Stimulated activated naive CD8-positive, alpha-beta T cell treated with anti-CD3 and anti-CD28 coated beads, Interleukin-15, Interleukin-2, amounts not matched to agents 100 ng/mL and 50 ng/mL, for 24 hours (primary cell): ENCODE measurements around the gene GAL3ST2.
"Not testable (repeated sequence)": the region's sequence is repeated elsewhere in the genome, so short reads cannot be mapped to it uniquely, and the experiment has no call there.

Source experiments
- H3K27ac Mint-ChIP-seq: one replicate; pipeline ENCODE4 v1.8.0; 2021; ENCODE audit warnings: mild to moderate bottlenecking, mixed read lengths
- H3K27me3 Mint-ChIP-seq: one replicate; pipeline ENCODE4 v1.8.0; 2021; ENCODE audit warnings: mixed read lengths
- H3K36me3 Mint-ChIP-seq: one replicate; pipeline ENCODE4 v1.8.0; 2021; ENCODE audit warnings: low read depth, mixed read lengths
- H3K4me1 Mint-ChIP-seq: one replicate; pipeline ENCODE4 v1.8.0; 2021; ENCODE audit warnings: low read depth, mixed read lengths
- H3K4me3 Mint-ChIP-seq: one replicate; pipeline ENCODE4 v1.8.0; 2021; ENCODE audit warnings: mild to moderate bottlenecking, mixed read lengths
- H3K9me3 Mint-ChIP-seq: one replicate; pipeline ENCODE4 v1.8.0; 2021; ENCODE audit warnings: mixed read lengths

GAL3ST2 gene

DNA sequence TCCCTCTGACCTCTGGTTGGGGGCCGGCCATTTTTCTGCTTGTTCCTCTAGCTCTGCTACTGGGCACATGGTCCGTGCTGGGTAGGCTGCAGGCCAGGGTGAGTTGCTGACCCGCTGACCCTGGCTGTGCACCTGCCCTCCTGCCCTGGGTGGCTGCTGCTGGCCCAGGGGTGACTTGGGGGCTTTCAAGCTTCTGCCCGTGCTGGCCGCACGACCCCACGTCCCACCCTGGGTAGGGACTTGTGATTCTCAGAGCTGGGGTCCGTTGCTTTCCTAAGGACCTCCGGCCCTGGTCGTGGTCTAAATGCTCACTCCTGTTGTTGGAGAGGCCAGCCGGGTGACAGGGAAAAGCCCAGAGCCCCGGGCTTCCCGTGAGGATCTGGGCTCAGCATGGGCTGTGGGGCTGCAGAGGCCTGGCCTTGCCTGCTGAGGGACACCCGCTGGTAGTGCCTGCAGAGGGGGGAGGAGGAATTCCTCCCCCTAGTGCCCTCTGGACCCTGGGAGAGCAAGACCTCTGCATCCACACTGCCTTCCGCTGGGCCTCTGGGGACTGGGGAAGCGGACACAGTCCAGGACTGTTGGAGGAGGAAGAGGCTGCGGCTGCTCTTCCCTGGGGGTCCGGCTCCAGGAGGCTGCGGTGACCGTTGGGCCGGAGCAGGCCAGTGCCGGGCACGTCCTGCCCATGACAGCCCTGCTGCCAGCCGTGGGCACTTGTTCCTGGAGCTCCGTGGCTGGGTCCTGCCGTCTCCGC lies 6.3 kb upstream of the GAL3ST2 start:
- Mint-ChIP-seq H3K27ac (no peak overlapping the region), H3K4me1 (peaks cover 7% of the 10 kb centered on the region), H3K36me3 (no peaks in the 10 kb centered on the region), H3K9me3 (no peaks in the 10 kb centered on the region), H3K27me3 (no peaks in the 10 kb centered on the region), H3K4me3 (no peak overlapping the region)

DNA sequence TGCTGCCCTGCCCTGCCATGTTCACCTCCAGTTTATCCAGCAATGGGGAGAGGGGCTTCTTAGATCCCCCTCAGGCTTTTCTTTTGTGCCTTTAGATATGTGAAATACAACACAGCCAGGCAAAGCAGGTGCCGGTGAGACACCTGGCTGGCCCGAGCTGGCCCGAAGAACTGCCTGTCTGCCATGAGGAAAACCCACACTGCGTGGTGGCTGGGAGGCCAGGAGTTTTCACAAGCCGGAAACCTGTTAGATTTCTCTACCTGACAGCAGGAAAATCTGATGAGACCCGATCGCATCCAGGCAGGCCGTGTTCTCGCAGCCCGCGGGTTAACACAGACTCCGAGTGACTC lies 5.7 kb upstream of the GAL3ST2 start:
- no peak overlapping the region for H3K27ac Mint-ChIP-seq
- peaks cover 7% of the 10 kb centered on the region for H3K4me1 Mint-ChIP-seq
- H3K27me3 Mint-ChIP-seq, result no peaks in the 10 kb centered on the region
- no peaks in the 10 kb centered on the region for H3K36me3 Mint-ChIP-seq
- no peaks in the 10 kb centered on the region for H3K9me3 Mint-ChIP-seq
- no peak overlapping the region for H3K4me3 Mint-ChIP-seq

DNA sequence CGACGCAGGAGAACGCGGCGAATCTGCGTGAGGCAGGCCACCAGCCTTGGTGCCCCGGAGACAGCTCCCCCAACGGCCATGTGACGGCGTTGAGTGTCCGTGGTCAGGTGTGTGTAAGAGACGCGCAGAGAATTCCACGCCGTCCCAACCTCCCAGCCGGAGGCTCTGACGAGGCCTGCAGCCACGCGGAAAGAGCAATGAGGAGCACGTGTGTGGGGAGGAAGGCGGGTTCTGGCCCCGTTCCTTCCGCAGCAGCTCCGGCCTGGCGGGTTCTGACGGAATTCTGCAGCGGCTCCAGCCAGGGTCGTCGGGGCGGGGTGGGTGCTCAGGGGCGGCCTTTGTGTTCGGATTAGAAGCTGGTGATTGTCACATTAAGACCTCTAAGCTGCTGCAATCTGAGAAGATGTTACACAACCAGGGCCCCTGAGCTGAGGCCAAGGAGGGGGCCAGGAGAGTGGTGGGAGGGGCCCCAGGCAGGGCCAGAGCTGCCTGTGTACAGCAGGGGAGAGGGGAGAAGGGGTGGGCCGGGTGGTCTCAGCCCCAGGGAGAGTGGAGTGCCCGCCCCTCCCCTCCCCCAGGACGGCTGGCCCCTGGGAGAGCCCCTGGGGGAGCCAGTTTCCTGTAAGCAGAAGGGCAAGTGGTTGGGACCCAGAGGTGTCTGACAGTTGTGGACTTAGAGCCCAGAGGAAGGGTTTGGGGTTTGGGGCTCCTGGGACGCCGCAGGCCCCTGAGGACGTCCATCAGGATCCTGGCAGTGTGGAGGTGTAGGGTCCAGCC lies 5.1 kb upstream of the GAL3ST2 start:
- no peaks in the 10 kb centered on the region for H3K9me3 Mint-ChIP-seq
- H3K36me3 Mint-ChIP-seq, result no peaks in the 10 kb centered on the region
- no peaks in the 10 kb centered on the region for H3K27me3 Mint-ChIP-seq
- H3K4me1 Mint-ChIP-seq, result peaks cover 7% of the 10 kb centered on the region
- H3K4me3 Mint-ChIP-seq, result no peak overlapping the region
- no peak overlapping the region for H3K27ac Mint-ChIP-seq

DNA sequence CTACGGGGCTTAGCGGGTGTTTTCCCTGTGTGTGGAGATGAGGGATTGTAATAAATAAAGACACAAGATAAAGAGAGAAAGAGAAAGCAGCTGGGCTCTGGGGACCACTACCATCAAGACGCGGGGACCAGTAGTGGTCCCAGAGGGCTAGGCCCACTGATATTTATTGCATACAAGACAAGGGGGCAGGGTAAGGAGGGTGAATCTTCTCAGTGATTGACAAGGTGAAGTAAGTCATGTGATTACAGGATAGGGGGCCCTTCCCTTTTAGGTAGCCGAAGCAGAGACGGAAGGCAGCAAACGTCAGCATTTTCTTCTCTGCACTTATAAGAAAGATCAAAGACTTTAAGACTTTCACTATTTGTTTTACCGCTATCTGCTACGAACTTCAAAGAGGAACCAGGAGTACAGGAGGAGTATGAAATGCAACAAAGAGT lies 4.5 kb upstream of the GAL3ST2 start:
- peak overlapping the region; percentile 7 for H3K4me3 Mint-ChIP-seq
- peaks cover 7% of the 10 kb centered on the region for H3K4me1 Mint-ChIP-seq
- no peak overlapping the region for H3K27ac Mint-ChIP-seq
- H3K9me3 Mint-ChIP-seq, result no peaks in the 10 kb centered on the region
- H3K36me3 Mint-ChIP-seq, result no peaks in the 10 kb centered on the region
- no peaks in the 10 kb centered on the region for H3K27me3 Mint-ChIP-seq

DNA sequence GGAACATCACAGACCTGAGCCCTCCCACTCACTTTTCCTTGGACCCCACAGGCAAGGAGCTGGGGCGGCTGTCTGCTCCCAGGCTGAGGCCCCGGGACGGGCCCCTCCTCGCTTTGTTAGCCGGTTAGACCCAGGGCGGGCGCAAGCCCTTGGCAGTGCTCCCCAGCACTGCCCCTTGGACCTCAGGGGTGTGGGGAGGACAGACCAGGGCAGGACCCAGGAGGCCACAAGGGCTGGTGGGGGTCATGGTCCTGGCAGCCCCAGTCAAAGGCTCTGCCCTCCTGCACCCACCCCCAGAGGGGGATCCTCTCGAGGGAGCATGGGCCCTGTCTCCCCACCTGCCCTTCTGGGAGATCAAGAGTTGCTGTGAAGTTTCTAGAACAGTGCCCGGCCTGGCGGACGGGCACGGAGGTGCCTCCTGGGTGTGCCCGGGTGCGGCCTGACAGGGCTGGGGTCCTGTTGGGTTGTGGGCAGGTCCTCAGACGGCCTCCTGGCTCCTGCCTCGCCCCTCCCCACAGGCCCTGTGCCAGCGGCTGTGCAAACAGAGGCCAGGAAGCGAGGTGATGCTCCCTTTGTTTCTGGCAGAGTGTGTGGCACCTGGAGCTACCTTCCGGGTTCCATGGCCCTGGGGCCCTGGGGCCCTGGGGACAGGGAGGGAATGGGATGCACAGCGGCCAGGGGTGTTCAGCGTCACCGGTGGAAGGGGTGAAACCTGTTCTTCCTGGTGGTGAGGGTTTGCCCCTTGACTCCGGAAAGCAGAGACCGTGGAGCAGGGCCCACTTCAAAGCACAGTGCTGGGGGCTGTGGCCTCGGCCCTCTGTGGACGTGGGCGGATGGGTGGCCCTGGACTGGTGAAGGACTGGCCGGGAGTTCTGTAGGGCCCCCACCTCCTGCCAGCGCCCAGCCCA lies 2.9 kb upstream of the GAL3ST2 start:
- H3K4me3 Mint-ChIP-seq, result no peak overlapping the region
- no peaks in the 10 kb centered on the region for H3K27me3 Mint-ChIP-seq
- H3K4me1 Mint-ChIP-seq, result peaks cover 7% of the 10 kb centered on the region
- no peak overlapping the region for H3K27ac Mint-ChIP-seq
- H3K9me3 Mint-ChIP-seq, result no peaks in the 10 kb centered on the region
- no peaks in the 10 kb centered on the region for H3K36me3 Mint-ChIP-seq

DNA sequence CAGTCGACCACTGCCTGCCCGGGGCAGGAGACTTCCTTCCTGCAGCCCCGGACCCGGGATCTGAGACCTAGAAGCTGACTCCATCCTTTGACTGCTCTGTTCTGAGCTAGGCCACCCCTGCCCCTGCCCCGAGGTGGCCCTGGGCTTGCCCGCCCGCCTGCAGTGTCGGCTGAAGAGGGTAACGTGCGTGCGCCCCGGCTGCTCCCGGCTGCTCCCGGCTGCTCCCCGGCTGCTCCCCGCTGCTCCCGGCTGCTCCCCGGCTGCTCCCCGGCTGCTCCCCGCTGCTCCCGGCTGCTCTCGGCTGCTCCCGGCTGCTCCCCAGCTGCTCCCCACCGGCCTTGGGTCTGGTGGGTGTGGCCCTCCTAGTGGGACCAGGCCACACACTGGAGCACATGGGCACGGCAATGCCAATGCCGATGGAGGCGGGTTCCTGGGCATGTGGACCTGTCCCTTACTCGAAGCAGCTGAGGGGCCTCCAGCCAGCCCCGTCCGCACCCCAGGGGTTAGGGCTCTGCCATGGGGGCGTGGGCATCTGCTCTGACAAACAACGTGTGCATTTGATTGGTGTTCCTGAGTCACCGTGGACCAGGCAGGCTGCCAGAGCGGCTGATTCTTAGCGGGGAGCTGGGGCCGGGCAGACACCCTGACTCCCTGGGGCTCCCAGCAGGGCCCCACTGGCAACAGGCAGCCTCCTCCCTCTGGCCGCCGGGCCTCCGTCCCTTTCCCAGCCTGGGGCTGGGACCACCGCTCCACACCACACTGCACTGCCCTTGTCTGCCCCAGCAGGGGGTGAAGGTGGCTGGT lies 2.0 kb upstream of the GAL3ST2 start:
- no peak overlapping the region for H3K27ac Mint-ChIP-seq
- H3K4me3 Mint-ChIP-seq, result no peak overlapping the region
- no peaks in the 10 kb centered on the region for H3K36me3 Mint-ChIP-seq
- H3K27me3 Mint-ChIP-seq, result no peaks in the 10 kb centered on the region
- peaks cover 7% of the 10 kb centered on the region for H3K4me1 Mint-ChIP-seq
- H3K9me3 Mint-ChIP-seq, result no peaks in the 10 kb centered on the region

DNA sequence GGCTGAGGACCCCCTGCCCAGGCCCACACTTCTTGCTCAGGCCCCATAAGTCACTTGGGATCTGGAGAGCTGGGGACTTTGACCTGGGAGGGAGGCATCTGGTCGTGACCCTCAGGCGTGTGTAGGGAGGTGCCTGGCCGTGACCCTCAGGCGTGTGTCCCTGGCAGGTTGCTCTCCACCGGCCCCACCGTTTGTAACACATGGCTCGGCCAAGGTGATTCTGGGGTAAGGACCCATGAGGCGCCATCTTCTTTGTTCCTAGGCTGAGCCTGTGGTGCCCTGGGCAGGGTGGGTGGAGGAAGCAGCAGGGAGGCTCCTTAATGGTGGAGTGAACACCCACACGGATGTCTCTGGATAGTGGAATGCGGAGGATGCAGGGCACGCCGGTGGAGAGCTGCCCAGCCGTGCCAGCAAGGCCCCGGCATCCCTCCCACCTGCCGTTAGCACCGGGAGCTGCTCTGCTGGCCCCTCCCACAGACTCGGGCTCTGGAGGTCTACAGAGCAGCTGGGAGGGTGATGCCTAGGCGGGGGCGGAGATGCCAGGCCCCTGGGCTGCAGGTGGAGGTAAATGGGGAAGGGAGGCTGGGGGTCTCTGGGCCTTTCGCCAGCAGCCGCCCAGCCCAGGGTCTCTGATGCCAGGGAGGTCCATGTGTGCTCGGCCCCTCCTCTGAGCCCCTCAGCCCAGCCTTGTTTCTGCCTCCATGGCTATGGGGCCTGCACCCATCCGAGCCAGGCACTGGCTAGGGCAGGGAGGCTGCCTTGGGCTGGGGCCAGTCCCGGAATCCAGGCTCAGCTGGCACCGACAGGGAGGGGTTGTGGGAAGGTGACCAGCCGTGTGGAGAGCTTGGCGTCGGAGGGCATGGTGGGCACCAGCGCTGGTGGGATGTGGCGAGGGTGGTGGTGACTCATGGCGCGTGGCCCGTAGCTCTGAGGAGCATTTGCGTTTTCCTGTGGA lies 1.1 kb upstream of the GAL3ST2 start:
- H3K27me3 Mint-ChIP-seq, result no peaks in the 10 kb centered on the region
- no peaks in the 10 kb centered on the region for H3K9me3 Mint-ChIP-seq
- no peak overlapping the region for H3K27ac Mint-ChIP-seq
- no peaks in the 10 kb centered on the region for H3K36me3 Mint-ChIP-seq
- peaks cover 7% of the 10 kb centered on the region for H3K4me1 Mint-ChIP-seq
- no peak overlapping the region for H3K4me3 Mint-ChIP-seq

DNA sequence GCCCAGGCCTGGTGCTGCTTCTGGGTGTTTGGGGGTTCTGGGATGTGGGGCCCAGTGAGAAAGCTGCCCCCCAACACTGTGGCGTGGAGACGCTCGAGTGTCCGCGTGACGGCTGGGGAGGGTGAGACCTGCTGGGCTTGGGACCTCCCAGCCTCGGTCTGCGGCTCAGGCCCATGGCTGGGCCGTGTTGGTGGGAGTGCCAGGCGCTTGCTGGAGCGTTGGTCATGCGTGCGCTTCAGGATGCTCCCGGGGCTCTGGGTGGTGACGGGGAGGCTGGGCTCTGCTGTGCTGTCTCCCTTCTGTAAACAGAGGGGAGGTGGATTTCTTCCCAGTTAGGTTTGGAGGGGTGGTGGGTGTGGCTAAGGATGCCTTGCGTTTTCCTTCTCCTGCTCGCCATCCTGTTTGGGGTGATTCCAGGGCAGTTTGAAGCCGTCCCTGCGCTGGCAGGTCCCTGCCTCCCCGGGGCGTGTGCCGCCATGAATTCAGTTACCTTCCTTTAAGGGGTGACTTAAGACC lies 606 bp downstream of the GAL3ST2 start:
- peaks cover 7% of the 10 kb centered on the region for H3K9me3 Mint-ChIP-seq
- peaks cover 1% of the 10 kb centered on the region for H3K4me1 Mint-ChIP-seq
- H3K27me3 Mint-ChIP-seq, result no peaks in the 10 kb centered on the region
- H3K4me3 Mint-ChIP-seq, result no peak overlapping the region
- H3K36me3 Mint-ChIP-seq, result peaks cover 6% of the 10 kb centered on the region
- no peak overlapping the region for H3K27ac Mint-ChIP-seq

DNA sequence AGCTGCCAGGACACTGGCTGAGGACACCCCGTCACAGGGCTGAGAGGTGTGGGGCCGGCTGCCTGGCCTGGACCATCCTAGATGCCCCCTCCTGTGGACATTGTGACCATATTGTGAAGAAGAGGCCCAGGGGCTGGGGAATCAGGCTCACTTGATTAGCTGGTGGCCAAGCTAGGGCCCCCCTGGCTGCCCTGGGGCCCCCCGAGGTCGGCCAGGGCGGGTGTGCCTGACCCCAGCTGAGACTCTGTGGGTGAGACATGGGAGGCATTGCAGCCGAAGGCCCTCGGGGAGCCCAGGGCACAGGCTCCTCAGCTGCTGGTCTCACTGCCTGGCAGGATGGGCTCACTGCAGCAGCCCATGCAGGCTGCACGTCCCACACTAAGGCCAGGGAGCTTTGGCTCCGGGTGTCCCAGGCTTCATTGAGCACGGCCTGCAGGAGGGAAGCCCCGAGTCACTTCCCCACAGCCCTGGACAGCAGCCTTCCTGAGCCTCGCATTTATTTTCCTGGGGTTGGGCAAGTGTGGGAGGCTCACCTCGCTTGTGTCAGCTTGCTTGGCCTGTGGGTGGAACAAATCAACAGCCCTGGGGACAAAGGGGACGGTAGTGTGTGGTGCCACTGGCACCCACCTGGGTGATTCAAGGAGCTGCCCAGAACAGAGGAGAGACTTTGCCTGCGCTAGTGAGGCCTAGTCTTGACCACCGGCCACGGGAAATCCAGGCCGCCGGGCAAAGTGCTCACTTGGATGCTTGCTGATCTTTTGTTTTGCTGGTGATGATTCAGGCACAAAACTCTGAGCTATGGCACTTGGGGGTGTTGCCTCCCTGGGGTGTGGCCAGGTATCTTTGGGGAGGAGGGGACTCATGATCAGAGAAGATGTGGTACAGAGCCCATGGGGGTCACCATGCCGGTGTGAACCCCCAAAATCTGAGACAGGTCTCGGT lies 1.3 kb downstream of the GAL3ST2 start:
- Mint-ChIP-seq H3K4me3 (no peak overlapping the region), H3K36me3 (peaks cover 6% of the 10 kb centered on the region), H3K4me1 (no peaks in the 10 kb centered on the region), H3K9me3 (peaks cover 7% of the 10 kb centered on the region), H3K27me3 (no peaks in the 10 kb centered on the region), H3K27ac (no peak overlapping the region)

DNA sequence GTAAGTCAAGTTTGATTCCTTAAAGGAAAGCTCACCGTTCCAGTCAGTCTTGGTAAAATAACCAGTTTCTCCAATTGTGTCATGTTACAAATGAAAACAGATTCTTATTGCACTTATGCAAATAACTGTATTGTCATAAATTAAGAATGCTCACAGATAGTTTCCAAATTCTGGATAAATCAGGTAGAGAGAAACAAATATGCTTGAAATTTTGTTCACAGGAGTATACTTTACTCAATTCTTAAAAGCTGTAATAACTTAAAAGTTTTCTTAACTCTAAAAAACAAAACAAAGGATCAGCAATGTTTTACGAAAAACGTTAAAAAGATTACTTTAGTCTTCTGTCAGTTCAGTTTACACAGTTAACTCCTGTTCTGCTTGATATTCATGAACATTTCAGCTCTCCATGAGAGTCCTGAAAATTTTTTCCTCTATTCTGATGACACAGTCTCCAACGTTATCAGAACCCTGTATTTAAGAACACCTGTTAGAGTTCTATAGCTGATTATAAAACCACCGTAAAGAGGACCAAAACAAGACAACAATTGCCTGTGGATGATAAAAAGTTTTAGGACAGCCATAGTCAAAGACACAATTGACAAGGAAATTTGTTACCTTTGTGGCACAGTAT lies 4.4 kb downstream of the GAL3ST2 start:
- no peaks in the 10 kb centered on the region for H3K27me3 Mint-ChIP-seq

DNA sequence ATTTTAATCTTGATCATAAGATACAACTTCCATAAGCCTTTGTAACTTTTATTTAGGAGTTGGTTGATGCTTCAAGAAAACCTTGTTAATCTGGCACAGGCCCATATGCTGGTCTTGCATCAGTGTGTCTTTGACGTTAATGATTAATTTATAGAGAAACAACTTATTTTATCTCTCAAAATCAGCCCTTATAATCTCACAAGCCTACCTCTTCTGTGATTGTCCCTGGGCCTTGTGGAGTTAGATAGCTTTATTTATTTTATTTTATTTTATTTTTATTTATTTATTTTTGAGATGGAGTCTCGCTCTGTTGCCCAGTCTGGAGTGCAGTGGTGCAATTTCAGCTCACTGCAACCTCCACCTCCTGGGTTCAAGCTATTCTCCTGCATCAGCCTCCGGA lies 5.4 kb downstream of the GAL3ST2 start:
- H3K36me3 Mint-ChIP-seq, H3K27me3 Mint-ChIP-seq, H3K4me1 Mint-ChIP-seq, H3K4me3 Mint-ChIP-seq, H3K27ac Mint-ChIP-seq, H3K9me3 Mint-ChIP-seq: not testable (repeated sequence)

More for the DNA sequence above, 4.4 kb downstream of the GAL3ST2 start:
- no peak overlapping the region for H3K27ac Mint-ChIP-seq
- H3K9me3 Mint-ChIP-seq, result peaks cover 7% of the 10 kb centered on the region
- H3K36me3 Mint-ChIP-seq, result peaks cover 6% of the 10 kb centered on the region
- H3K4me1 Mint-ChIP-seq, result no peaks in the 10 kb centered on the region
- H3K4me3 Mint-ChIP-seq, result no peak overlapping the region

DNA sequence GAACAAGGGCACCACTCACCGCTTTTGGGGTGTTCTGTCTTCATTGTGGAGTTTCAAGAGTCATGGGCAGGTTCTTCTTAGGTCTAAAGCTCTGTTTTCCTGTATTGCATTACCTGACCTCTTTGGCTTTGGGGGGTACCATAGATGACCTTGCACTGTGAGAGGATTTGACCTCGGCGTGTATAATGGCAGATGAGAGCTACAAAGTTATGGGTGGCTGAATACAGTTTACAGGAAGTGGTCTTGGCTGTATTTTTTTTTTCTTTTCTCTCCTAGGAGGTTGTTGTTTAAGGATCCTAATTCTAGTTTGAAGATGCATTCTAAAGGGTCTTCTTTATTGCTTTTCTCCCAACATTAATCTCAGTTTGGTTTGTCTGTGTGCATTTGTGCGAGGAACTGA lies 11.5 kb downstream of the GAL3ST2 start:
- Mint-ChIP-seq H3K27ac (peak overlapping the region; percentile 77), H3K9me3 (no peaks in the 10 kb centered on the region), H3K27me3 (no peaks in the 10 kb centered on the region), H3K4me1 (peaks cover 30% of the 10 kb centered on the region), H3K36me3 (peaks cover 12% of the 10 kb centered on the region), H3K4me3 (peak overlapping the region; percentile 31)
